GM18867 (cell line): ENCODE results near the gene ZDHHC23.
A peak's percentile ranks its signal among the peaks of the same experiment; 100 is the strongest.

ENCODE experiments used
- ATAC-seq: cut with Tn5 transposase; IDR thresholded peaks from one replicate; pipeline ENCODE4 v1.9.1; 2021; ENCODE audit warnings: mild to moderate bottlenecking, moderate library complexity; ENCODE audit not compliant: unreplicated experiment

Gene ZDHHC23

DNA sequence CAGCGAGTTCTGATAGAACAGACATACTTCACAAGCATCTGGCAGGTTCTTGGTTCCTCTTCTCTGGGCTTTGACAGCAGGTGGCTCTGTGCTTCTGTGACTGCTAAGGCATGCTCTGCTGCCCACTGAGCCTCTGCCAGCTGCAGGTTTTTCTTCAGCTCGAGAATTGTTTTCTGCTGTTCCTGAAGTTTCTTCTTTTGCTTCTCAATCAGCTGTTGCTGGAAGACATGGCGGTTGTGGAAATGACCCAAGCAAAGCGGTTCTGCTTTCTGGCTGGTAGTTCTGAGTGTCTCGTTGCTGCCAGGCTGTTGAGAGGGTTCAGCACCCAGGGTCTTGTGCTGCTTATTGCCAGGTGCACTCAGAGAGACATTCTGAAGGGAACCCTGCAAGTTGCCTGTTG lies 57.7 kb downstream of the ZDHHC23 start:
- peak; percentile 98 for ATAC-seq

DNA sequence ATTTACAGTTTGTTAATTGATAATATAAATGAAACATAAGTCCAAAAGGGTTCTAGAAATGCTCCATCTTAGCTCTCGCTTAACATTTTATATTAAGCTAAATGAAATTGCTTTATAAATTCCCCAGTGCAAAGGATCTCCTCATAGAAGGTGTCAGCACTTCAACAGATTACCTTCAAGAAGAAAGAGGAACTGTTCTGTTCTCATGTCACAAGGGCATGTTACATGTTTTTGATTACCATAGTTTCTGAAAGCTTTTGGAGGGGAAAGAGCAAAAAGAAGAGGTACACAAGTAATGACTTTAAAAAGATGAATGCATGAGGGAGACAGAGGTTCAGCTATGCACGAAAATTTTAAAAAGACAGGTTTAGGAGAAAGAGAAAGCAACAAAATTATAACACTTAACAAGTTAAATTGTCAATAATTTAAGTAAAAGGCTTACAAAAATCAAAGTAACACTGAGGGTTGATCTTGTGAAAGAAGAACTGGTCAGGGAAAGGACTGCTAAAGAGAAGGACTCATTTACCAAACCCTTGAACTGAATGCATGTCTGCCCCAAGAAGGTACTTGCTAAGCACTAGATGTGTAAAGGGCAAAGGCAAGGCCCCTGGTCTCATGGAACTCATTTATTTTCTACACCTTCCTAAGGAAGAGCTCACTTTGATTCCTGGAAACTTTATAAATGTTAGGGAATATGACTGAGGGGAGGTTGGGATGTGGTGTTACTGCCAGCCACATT lies 63.4 kb downstream of the ZDHHC23 start:
- ATAC-seq = peak; percentile 87
